SK-N-SH (cell line): ENCODE data around the gene POLR1C. TPM values are rescaled to one million over a fixed set of nuclear protein-coding genes. Genes with fewer than 3 reads are reported as not detected.
A peak's percentile ranks its signal among the peaks of the same experiment; 100 is the strongest.

Source experiments
- CTCF ChIA-PET: fragments of 300-600, 350-600 bp; formaldehyde crosslinking; extraction: SDS; loops from one replicate; lab custom pipeline; 2021; lab: Yijun Ruan, JAX
- POLR2A ChIA-PET: fragments of 350-600 bp; sonication (Branson Sonifier 250); formaldehyde crosslinking; extraction: SDS; loops from one replicate; lab custom pipeline; 2020; ENCODE audit warnings: antibody characterized with exemption, inconsistent platforms; lab: Yijun Ruan, JAX
- DNase-seq: peaks from one replicate; pipeline ENCODE4 v3.0.0; 2012
- H2AFZ ChIP-seq: fragments of 200-600 bp; sonication (generic); 2 replicates; pipeline ENCODE4 v1.8.1; 2016; ENCODE audit warnings: antibody characterized with exemption, mild to moderate bottlenecking, low read depth
- H3F3A ChIP-seq: fragments of 200-600 bp; sonication (generic); replicated peaks from 2 replicates; pipeline ENCODE3; 2016; ENCODE audit warnings: antibody characterized with exemption, mild to moderate bottlenecking; ENCODE audit not compliant: insufficient read depth
- H3K27ac ChIP-seq, 2 experiments: fragments of 200-500 bp in 1 of 2; fragments of 200-600 bp in 1 of 2; sonication (Bioruptor generic) in 1 of 2; sonication (generic), shearing (Covaris generic) in 1 of 2; 2 replicates each; pipeline versions ENCODE4 v1.5.1 to v1.6.1; 2014 to 2016; ENCODE audit warnings: low read depth in 2 of 2, inconsistent platforms in 1 of 2, low read length in 1 of 2, mild to moderate bottlenecking in 1 of 2, mixed read lengths in 1 of 2
- H3K27me3 ChIP-seq: fragments of 200-600 bp; sonication (generic), shearing (Covaris generic); 2 replicates; pipeline ENCODE4 v1.6.1; 2016; ENCODE audit warnings: mixed run types; ENCODE audit not compliant: insufficient read depth
- H3K36me3 ChIP-seq, 2 experiments: fragments of 200-500 bp in 1 of 2; fragments of 200-600 bp in 1 of 2; sonication (Bioruptor generic) in 1 of 2; sonication (generic) in 1 of 2; replicated peaks in 1 of 2; 2 replicates each; pipeline versions ENCODE3 to v1.5.1; 2014 to 2016; ENCODE audit warnings: low read length in 1 of 2, mild to moderate bottlenecking in 1 of 2; ENCODE audit not compliant: insufficient read depth in 2 of 2, control insufficient read depth in 1 of 2
- H3K4me1 ChIP-seq, 2 experiments: fragments of 200-500 bp in 1 of 2; fragments of 200-600 bp in 1 of 2; sonication (Bioruptor generic) in 1 of 2; sonication (generic), shearing (Covaris generic) in 1 of 2; 2 replicates each; pipeline versions ENCODE4 v1.5.1 to v1.6.1; 2014 to 2016; ENCODE audit warnings: low read depth in 1 of 2, low read length in 1 of 2, mixed run types in 1 of 2; ENCODE audit not compliant: insufficient read depth in 2 of 2, control insufficient read depth in 1 of 2
- H3K4me2 ChIP-seq: fragments of 200-600 bp; sonication (generic), shearing (Covaris generic); 2 replicates; pipeline ENCODE4 v1.6.1; 2017; ENCODE audit warnings: mixed run types
- H3K4me3 ChIP-seq, 2 experiments: fragments of 200-500 bp in 1 of 2; fragments of 200-600 bp in 1 of 2; sonication (Bioruptor generic) in 1 of 2; sonication (generic), shearing (Covaris generic) in 1 of 2; 2 replicates each; pipeline versions ENCODE4 v1.5.1 to v1.8.1; 2014 to 2016; ENCODE audit warnings: low read depth in 2 of 2, inconsistent platforms in 1 of 2, low read length in 1 of 2, mild to moderate bottlenecking in 1 of 2, mixed read lengths in 1 of 2, moderate library complexity in 1 of 2
- H3K79me2 ChIP-seq: fragments of 200-600 bp; sonication (generic); 2 replicates; pipeline ENCODE4 v1.8.1; 2017; ENCODE audit warnings: mild to moderate bottlenecking; ENCODE audit not compliant: insufficient read depth
- H3K9ac ChIP-seq: fragments of 200-600 bp; sonication (generic); 2 replicates; pipeline ENCODE4 v1.6.1; 2017; ENCODE audit warnings: mixed run types
- H3K9me2 ChIP-seq: fragments of 200-600 bp; sonication (generic); 2 replicates; pipeline ENCODE4 v1.6.1; 2017; ENCODE audit warnings: mixed run types
- H3K9me3 ChIP-seq: fragments of 200-600 bp; sonication (generic); 2 replicates; pipeline ENCODE4 v1.6.1; 2017; ENCODE audit warnings: mixed run types, mild to moderate bottlenecking, moderate library complexity
- H4K20me1 ChIP-seq: fragments of 200-600 bp; sonication (generic); 2 replicates; pipeline ENCODE4 v1.6.1; 2017; ENCODE audit warnings: mild to moderate bottlenecking, mixed run types; ENCODE audit not compliant: insufficient read depth
- CHD2 ChIP-seq: fragments of 150-350 bp; IDR thresholded peaks from 2 replicates; pipeline ENCODE4 v1.6.1; 2018; ENCODE audit warnings: low read length; ENCODE audit not compliant: partially characterized antibody
- CTCF ChIP-seq: fragments of 200-600 bp; sonication (generic); IDR thresholded peaks from 2 replicates; pipeline ENCODE4 v1.6.1; 2017; ENCODE audit warnings: antibody characterized with exemption, mild to moderate bottlenecking, moderate library complexity
- ELF1 ChIP-seq: IDR thresholded peaks from 2 replicates; pipeline ENCODE4 v1.4.0; 2012
- EP300 ChIP-seq, 2 experiments: IDR thresholded peaks; 2 replicates each; pipeline versions ENCODE4 v1.4.0 to v1.6.1; 2012; ENCODE audit warnings: borderline replicate concordance in 1 of 2, low read depth in 1 of 2, low read length in 1 of 2
- FOSL2 ChIP-seq: IDR thresholded peaks from 2 replicates; pipeline ENCODE4 v1.4.0; 2012; ENCODE audit warnings: low read depth, mild to moderate bottlenecking, moderate library complexity, borderline replicate concordance
- MAX ChIP-seq: IDR thresholded peaks from 2 replicates; pipeline ENCODE4 v1.4.0; 2012; ENCODE audit warnings: low read depth
- MEF2A ChIP-seq: IDR thresholded peaks from 2 replicates; pipeline ENCODE4 v1.4.0; 2012; ENCODE audit warnings: low read depth, borderline replicate concordance
- YY1 ChIP-seq: IDR thresholded peaks from 2 replicates; pipeline ENCODE4 v1.4.0; 2012; ENCODE audit warnings: low read depth, mild to moderate bottlenecking
- WGBS: methylation state at CpG from one replicate; pipeline ENCODE4 v1.1.6; 2017; ENCODE audit warnings: low lambda C conversion rate; 5-methylcytosine and 5-hydroxymethylcytosine counted together
- polyA plus RNA-seq, 3 experiments: library from polyadenylated mRNA; depleted of rRNA; stranded (reverse); fragments of >200 nt; gene quantifications; 2 replicates each; pipeline ENCODE4 v1.2.3, GENCODE V29; 2012

The POLR1C gene
- polyA plus RNA-seq, 1 of the 3 experiments (the other 2 are of a cell fraction) = 59.1 TPM

GRCh38 chr6:43508481-43509141 is 8.3 kb upstream of the POLR1C start (continued):
- TF ChIP-seq CTCF (no peak), CHD2 (no peak), MAX (no peak), EP300 (IDR thresholded peaks at IDR 0.05; ENCODE audit: borderline replicate concordance in 1 of 2, low read depth in 1 of 2, low read length in 1 of 2) (no peak), MEF2A (no peak), YY1 (no peak)

DNA sequence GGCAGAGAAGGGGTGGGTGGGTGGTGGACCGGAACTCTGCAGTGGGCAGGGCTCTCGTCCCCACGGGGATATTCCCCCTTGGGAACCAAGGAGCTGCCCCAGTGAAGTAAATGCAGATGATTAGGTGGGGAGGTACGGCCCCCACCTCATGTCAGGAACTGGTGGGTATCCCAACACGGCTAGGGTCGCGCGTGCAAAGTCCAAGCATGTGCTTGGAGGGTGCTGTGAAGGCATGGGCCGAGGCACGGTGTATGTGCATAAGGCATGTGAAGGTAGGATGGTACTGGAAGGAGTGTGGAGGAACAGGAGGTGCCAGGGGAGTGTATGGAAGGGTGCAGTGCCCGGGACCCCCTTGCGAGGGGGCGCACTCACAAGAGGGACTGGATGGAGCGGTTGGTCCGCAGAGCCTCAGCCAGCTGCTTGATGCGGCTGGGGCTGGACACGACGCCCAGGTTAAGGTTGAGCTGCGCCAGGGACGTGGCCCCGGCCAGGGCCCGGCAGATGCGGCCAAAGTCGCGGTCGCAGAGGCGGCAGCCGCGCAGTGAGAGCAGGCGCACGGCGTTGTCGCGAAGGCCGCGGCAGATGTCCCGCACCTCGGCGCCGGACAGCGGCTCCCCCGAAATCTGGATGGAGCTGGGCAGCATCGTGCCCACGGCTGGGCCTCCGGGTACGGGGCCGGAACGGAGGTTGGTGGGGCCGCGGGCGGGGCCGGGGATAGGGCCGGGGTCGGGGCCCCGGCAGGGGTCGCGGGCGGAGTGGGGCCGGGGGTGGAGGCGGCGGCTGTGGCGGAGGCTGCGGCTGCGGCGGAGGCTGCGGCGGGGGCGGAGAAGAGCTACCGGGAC is 7.5 kb upstream of the POLR1C start:
- peak; percentile 66 for DNase-seq
- Histone ChIP-seq H3K9me3 (no peaks in the 10 kb centered on the region), H3K9me2 (no peaks in the 10 kb centered on the region), H3K4me2 (peak overlapping the region; percentile 92), H3K79me2 (peaks cover 6% of the 10 kb centered on the region), H3K27ac (peak overlapping the region; percentile 49 to 78; a peak in 3 of 4 replicates), H3K4me1 (peaks cover under 1 to 26% of the 10 kb centered on the region in 2 experiments; a peak in 2 of 4 replicates), H3F3A (peaks cover 14% of the 10 kb centered on the region), H3K36me3 (peaks cover 14 to 49% of the 10 kb centered on the region in 2 experiments), H3K27me3 (no peaks in the 10 kb centered on the region), H4K20me1 (0 out of 2 replicates have a peak, but pooled peaks cover 8% of the 10 kb centered on the region), H2AFZ (peak overlapping the region; percentile 41; the same call in 1 of the 2 replicates), H3K9ac (peak overlapping the region; percentile 63; the same call in 1 of the 2 replicates), H3K4me3 (peak overlapping the region; percentile 65 to 73)
- TF ChIP-seq CHD2 (no peak), ELF1 (no peak), CTCF (0 out of 2 replicates have a peak, but pooled peaks have one; percentile 9), FOSL2 (no peak)
- CTCF ChIA-PET = interaction anchor here (0.6 to 22.4 kb wide), 19 partner anchors 7 to 570 kb away, joined by 3 to 382 read pairs (median 4); partner anchors contain the start of genes DLK2, POLR1C and YIPF3
- POLR2A ChIA-PET = interaction anchor here (0.5 to 1.6 kb wide), 9 partner anchors 9 to 281 kb away, joined by 3 to 10 read pairs (median 3); partner anchors contain the start of genes DNPH1 and ZNF318
- WGBS = 65% methylated on average over 15 of the region's 69 CpGs
